DMS53 treated with DMSO at 0.1 percent for 48 hours (cell line): ENCODE data around the gene HRAS.

ENCODE experiments used
- DNase-seq: peaks from one replicate; lab custom pipeline; 2025; ENCODE audit not compliant: unreplicated experiment; lab: John Stamatoyannopoulos, UW

The HRAS gene

GRCh38 chr11:497565-498296, 37.6 kb downstream of the HRAS start:
- DNase-seq: no peak

- DNase-seq: peak; percentile 12
Measured at GRCh38 chr11:496834-497564, 38.4 kb downstream of the HRAS start.

GRCh38 chr11:495537-495931, 39.8 kb downstream of the HRAS start:
- DNase-seq: no peak

- DNase-seq: peak; percentile 92
Measured at GRCh38 chr11:494761-495536, 40.4 kb downstream of the HRAS start.

GRCh38 chr11:492427-493226, 42.7 kb downstream of the HRAS start:
- peak; percentile 73 for DNase-seq

- no peak for DNase-seq
Measured at GRCh38 chr11:491358-491757, 44.0 kb downstream of the HRAS start.

- no peak for DNase-seq
Measured at GRCh38 chr11:490930-491260, 44.5 kb downstream of the HRAS start.

- no peak for DNase-seq
Measured at GRCh38 chr11:490186-490929, 45.0 kb downstream of the HRAS start.

- no peak for DNase-seq
Measured at GRCh38 chr11:489610-490185, 45.7 kb downstream of the HRAS start.

- no peak for DNase-seq
Measured at GRCh38 chr11:488992-489391, 46.4 kb downstream of the HRAS start.

GRCh38 chr11:488579-488978, 46.8 kb downstream of the HRAS start:
- no peak for DNase-seq

- DNase-seq: no peak
Measured at GRCh38 chr11:488062-488461, 47.3 kb downstream of the HRAS start.

GRCh38 chr11:487571-488021, 47.8 kb downstream of the HRAS start:
- no peak for DNase-seq

- DNase-seq: no peak
Measured at GRCh38 chr11:486189-486588, 49.2 kb downstream of the HRAS start.

GRCh38 chr11:484616-485015, 50.8 kb downstream of the HRAS start:
- no peak for DNase-seq
